ENCODE measurements around the gene ADAMTSL1.
"Not testable (repeated sequence)": the region's sequence is repeated elsewhere in the genome, so short reads cannot be mapped to it uniquely, and the experiment has no call there.

ADAMTSL1 gene

DNA sequence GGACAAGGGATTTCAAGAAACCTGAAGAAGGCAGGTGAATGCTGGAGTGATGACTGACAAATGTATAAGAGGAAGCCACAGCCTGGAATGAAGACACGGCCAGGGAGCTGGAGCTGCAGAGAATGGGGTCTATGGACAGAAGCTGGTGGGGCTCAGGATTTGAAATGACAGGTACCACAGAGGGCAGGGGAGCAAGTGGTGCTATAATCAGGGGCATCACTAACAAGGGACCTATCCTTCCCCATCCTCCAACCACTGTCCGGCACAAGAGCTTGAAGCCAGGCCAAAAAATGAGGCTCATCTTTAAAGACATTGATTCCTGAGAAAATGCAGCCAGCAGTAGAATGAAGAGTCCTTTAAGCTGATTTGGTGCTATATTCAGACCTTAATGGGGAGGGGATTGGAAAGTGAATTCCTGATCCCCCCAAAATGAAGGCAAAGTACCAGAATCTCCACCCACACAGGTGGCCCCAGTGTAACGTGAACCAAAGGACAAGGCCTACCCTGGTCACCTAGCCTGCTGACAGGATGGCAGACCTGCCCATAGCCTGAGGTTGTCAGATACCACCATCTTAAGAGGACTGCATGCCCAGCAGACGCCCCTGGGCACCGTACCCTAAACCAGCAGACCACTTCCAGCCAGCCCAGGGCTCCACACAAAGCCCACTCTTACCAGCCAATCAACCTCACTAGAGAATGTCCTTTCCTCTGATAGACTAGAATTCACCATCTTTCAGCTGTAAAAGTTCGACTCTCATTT lies 449.9 kb downstream of the ADAMTSL1 start:
- no peak for DNase-seq (ENCODE audit: low read depth in 2 of 2, low spot score in 1 of 2)

DNA sequence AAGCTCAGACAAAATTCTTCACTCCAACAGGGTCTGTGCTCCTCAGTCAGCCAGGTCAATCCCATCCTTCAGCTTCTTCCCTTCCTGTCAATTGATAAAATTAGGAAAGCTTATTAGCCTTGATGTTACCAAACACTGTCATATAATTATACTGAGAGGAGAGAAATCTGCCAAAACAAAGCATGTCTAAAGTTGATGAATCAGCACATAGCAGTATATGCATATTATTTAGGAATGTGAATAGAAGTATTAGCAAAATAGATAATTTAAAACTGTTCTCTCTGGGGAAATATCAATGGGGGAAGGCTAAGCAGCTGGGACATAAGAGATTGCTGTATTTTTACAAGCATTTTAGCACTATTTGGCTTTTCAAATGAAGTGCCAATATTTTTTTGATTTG lies 451.9 kb downstream of the ADAMTSL1 start:
- no peak for DNase-seq (ENCODE audit: low read depth in 2 of 2, low spot score in 1 of 2)

DNA sequence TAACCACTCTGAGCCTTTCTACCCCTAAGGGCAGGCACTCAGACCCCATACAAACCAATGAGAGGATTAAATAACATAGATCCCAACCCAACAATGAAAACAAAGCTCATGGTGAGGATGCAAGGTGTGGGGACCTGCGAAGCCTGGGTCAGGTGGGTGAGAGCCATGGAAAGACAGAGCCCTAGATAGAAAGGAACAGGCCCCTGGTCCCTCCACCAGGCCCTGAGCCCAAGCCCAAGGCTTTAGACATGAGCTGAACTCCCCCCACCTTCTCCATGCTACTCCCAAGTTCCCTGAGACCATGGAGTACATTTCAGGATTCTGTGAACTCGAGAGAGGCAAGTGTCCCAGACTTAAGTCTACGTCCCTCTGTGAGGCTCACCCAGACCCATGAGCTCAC lies 452.6 kb downstream of the ADAMTSL1 start:
- DNase-seq (ENCODE audit: low read depth in 2 of 2, low spot score in 1 of 2), result no peak

DNA sequence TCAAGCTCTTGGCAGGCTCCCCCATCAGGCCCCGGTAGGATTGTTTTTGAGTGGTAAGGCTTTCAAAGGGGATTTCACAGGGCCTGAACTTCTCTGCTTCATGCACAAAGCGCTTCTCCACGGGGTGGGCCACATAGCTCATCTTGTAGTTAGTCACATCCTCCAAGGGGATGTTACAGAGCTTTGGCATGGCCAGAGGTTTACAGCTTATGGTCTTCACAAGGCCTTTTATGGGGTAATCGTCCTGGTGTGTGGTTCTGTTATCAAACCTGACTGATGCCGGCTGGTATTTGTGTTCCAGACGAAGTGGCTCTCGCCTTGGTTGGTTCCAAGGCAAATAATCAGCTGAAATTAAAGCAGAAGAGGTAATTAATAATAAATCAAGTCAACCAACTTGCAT lies 454.8 kb downstream of the ADAMTSL1 start:
- no peak for DNase-seq (ENCODE audit: low read depth in 2 of 2, low spot score in 1 of 2)

DNA sequence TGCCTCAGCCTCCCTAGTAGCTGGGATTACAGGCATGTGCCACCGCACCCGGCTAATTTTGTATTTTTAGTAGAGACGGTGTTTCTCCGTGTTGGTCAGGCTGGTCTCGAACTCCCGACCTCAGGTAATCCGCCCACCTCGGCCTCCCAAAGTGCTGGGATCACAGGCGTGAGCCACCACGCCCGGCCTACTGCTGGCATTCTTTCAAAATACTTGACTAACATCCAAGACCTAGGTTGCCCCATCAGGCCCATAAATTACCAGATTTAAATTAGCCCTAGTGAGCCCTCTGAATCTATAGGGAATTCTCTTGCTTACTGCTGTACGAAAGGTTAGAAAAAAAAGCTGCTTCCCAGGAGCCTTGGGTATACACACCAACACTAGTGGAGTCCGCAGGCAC lies 456.7 kb downstream of the ADAMTSL1 start:
- DNase-seq (ENCODE audit: low read depth in 2 of 2, low spot score in 1 of 2), result not testable (repeated sequence)

DNA sequence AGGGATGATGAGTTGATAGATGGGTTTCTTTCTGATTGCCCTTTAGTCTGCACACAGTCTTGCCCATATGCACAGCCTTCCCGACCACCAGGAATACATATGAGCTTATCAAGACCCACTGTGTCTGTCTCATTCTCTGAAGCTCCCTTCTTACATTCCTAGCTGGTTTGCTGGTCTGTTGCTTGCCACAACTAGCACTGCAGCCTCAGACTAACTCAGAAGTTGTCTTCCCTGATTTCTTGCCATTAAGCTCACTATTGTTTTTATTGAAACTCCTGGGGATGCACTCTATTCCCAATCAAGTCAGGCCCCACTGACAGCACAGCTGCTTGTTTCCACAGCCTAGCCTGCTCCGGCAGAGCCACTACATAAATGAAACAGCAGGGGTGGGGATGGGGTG lies 461.6 kb downstream of the ADAMTSL1 start:
- no peak for DNase-seq (ENCODE audit: low read depth in 2 of 2, low spot score in 1 of 2)

DNA sequence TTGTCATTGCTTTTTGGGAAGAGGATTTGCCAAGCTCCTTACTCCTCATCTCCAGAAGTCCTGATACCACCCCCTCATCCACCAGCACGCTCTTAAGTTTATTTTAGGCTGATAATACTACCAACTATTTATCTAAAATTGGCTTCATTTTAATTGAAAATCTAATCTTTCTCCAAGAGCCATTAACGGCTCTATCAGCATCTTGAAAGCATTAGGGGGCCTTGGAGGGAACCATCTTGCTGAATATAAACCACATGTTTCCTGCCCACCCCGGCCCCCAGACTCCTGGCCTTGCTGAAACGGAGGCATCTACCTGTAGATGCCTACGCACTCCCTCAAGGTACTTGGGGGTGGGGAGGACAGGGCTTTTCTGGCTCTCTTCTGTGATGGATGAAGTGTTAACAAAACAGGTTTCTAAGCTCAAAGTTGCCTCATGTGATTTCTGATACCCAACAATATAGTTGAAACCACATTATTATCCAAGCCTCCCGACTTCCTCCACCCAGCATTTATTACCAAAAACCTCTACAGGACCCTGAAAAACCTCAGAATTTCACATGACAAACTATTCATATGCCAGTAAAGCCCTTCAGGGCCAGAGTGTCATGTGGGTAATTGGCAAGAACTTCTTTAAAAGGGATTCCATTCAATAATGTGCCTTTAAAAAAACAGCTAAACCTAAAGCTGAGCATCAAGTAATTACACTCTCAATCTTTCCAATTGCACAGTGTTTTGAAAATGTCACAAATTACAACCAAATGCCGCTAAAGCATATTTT lies 462.3 kb downstream of the ADAMTSL1 start:
- no peak for DNase-seq (ENCODE audit: low read depth in 2 of 2, low spot score in 1 of 2)

DNA sequence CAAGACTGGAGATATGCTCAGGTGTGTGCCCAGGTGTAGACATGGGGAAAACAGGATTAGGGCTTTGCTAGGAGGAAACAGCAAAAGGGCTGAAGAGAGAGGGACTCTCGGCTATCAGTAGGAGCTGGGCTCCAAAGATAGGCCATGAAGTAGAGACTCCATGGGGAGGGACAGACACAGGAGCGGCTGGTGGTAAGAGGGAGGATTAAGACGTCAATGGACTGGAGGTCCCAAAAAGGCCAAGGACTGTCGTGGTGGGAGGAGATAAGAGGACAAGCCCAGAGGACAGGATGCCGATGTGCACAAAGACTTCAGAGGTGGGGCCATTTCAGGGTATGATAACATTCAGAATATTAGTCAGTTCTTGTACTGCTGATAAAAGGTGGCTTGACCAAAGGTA lies 466.0 kb downstream of the ADAMTSL1 start:
- no peak for DNase-seq (ENCODE audit: low read depth in 2 of 2, low spot score in 1 of 2)

DNA sequence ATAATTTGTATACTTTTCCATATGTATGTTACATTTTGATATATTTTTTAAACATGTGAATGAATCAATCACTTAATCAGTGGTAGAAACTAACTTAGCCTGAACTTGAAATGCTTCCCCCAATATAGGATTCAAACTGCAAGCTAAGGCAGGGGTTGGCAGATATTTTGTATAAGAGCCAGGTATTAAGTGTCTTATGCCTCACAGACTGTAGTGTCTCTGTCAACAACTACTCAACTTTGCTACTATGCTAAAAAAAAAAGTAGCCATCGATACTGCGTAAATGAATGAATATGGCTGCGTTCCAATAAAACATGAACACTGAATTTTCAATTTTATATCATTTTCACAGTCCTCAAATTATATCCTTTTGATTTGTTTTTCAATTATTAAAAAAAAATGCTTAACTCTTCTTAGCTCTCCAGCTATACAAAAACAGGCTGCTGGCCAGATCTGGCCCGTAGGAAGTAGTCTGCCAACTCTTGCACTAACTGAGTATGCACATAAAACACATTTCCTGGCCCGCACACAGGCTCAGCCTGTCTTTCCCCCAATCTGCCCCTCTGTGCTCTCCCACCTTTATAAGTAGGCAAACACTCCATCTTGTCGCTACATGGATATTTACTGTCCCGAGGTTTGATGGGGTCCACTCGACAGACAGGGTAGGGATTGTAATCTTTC lies 467.2 kb downstream of the ADAMTSL1 start:
- DNase-seq (ENCODE audit: low read depth in 2 of 2, low spot score in 1 of 2), result no peak

DNA sequence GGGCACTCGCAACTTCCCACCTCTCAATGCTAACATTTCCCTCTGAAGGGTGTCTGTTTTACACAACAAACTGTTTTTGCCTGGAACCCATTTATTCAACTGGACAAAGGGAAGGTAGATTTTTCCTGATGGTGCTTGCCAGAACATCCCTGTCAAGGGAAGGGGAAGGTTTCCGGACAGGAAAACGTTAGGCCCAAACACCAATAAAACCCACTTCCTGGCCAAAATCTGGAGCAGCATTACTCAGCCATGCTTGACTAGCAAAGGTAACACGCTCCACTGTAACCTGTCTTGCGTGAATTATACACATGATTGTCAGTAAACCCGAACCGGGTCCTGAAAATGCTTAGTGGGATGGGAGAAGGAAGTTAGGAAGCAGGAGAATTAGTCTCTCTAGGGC lies 468.8 kb downstream of the ADAMTSL1 start:
- no peak for DNase-seq (ENCODE audit: low read depth in 2 of 2, low spot score in 1 of 2)

DNA sequence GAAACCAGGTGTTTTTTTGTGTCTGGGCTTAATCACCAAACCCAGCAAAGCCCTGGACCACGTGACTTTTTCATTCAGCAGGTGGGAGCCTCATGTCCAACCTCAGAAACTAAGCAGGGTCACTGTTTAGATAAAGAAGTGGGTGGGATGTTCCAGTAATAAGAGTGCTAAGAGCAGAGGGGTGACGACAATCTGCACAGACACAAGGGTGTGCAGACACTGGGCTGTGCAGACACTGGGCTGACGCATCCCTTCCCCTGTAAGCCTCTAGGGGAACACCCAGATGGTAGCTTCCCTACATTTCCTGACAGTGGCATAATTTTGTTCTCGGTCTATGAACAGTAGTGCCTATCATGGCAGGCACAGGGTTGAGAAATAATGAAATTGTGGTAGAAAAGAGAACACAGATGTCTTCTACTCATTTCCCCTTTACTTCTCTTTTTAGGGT lies 474.0 kb downstream of the ADAMTSL1 start:
- DNase-seq (ENCODE audit: low read depth in 2 of 2, low spot score in 1 of 2), result no peak

DNA sequence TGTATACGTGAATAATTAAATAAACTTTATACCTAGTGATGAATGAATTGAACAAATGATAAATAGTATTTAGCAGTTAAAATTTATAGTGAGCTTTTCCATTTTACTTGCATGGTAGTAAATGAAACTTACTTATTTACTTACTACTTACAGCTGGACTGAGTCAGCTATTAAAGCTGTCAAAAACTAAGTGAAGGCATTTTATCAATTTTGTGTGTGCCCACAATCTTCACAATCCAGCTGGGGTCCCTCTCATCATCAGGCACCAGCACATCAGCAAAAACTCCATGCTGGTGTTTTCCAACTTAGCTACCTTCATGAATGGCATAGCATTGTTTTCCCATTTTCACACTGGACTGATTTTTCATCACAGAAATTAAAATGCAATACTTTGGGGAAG lies 478.0 kb downstream of the ADAMTSL1 start:
- no peak for DNase-seq (ENCODE audit: low read depth in 2 of 2, low spot score in 1 of 2)

DNA sequence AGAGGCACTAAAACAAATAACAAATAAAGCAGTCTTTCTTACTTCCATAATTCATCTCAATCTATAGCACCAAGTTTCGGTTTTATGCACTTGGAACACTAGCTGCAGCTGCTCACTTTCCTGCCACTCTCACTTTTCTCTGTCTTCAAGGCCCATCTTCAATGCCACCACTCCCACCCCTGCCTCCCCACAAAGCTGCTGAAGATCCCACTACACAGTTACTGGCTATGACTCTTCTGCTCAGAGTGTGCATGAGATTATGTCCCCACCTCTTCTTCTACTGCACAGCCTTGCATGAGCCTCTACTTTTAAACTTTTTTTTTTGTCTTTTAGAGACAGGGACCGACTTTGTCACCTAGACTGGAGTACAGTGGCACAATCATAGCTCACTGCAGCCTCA lies 481.7 kb downstream of the ADAMTSL1 start:
- no peak for DNase-seq (ENCODE audit: low read depth in 2 of 2, low spot score in 1 of 2)
